Hematopoietic multipotent progenitor cell treated with erythropoietin and hydrocortisone succinate and interleukin-3 and kit ligand, for 8 days (in vitro differentiated cells): ENCODE results near the gene GNAS-AS1.

ENCODE experiments used
- DNase-seq: peaks from one replicate; pipeline ENCODE4 v3.0.0-alpha.2; 2015

Gene GNAS-AS1

DNA sequence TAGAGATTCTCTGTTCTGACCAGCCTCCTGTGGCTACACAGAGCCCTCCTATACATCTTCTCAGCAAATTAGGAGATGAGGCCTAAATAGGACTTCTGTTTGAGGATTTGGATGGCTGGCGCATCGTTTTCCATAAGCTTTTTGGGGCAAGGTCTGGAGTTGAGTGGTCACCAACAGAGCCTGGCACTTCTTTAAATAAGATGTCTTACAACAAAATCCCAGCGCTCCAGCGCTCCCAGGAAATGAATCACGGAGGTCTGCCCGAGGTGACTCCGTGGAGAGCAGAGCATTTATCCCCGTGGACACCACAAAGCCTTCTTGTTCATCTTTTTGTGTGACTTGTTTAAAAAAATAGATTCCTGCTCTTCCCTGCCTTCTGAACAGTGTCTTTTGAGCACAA is 75.3 kb downstream of the GNAS-AS1 start:
- DNase-seq = no peak

- no peak for DNase-seq
Measured at GRCh38 chr20:58774667-58775263, 75.9 kb downstream of the GNAS-AS1 start.

- DNase-seq = no peak
Measured at GRCh38 chr20:58774214-58774613, 76.5 kb downstream of the GNAS-AS1 start.

DNA sequence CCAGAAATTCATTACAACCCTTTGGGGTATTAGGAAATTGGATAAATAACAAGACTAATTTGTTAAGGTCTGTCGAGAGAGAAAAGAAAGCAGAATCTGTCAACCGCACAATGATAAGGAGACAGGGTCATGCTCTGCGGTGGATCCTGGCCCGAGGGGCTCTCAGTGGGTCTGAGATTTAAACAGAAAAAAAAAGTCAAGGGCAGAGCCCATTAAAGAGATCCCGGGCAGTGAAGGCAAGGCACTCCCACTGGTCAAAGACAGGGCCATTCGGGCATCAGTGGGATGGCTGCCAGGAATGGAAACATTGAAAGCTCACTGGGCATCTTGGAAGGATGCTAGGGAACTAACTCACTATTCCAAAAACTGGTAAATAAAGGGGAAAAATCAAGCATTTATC is 77.9 kb downstream of the GNAS-AS1 start:
- no peak for DNase-seq
